HUES64 (cell line): ENCODE measurements around the gene RNASE4.
"Not testable (repeated sequence)": the region's sequence is repeated elsewhere in the genome, so short reads cannot be mapped to it uniquely, and the experiment has no call there.

Experiments
- H3K27ac ChIP-seq: 2 replicates; pipeline ENCODE4 v1.7.0; 2013; ENCODE audit warnings: low read depth, low read length, inconsistent platforms
- H3K27me3 ChIP-seq: 2 replicates; pipeline ENCODE4 v1.6.1; 2013; ENCODE audit warnings: mild to moderate bottlenecking, low read length; ENCODE audit not compliant: insufficient read depth
- H3K36me3 ChIP-seq: 2 replicates; pipeline ENCODE4 v1.6.1; 2013; ENCODE audit warnings: mild to moderate bottlenecking, low read length; ENCODE audit not compliant: insufficient read depth
- H3K4me1 ChIP-seq: 2 replicates; pipeline ENCODE4 v1.6.1; 2013; ENCODE audit warnings: mild to moderate bottlenecking, low read length, moderate library complexity; ENCODE audit not compliant: insufficient read depth
- H3K4me3 ChIP-seq: 2 replicates; pipeline ENCODE4 v1.5.1; 2013; ENCODE audit warnings: mild to moderate bottlenecking, low read length, moderate library complexity
- H3K9ac ChIP-seq: 2 replicates; pipeline ENCODE4 v1.6.1; 2013; ENCODE audit warnings: mild to moderate bottlenecking, low read depth, low read length
- H3K9me3 ChIP-seq: 2 replicates; pipeline ENCODE4 v1.6.1; 2013; ENCODE audit warnings: low read depth, low read length; ENCODE audit not compliant: insufficient read depth
- WGBS: fragments of 150-250, 120-280 bp; methylation state at CpG from one replicate; pipeline ENCODE4 v1.1.7; 2013; ENCODE audit warnings: missing lambda C conversion rate; 5-methylcytosine and 5-hydroxymethylcytosine counted together

The RNASE4 gene

DNA sequence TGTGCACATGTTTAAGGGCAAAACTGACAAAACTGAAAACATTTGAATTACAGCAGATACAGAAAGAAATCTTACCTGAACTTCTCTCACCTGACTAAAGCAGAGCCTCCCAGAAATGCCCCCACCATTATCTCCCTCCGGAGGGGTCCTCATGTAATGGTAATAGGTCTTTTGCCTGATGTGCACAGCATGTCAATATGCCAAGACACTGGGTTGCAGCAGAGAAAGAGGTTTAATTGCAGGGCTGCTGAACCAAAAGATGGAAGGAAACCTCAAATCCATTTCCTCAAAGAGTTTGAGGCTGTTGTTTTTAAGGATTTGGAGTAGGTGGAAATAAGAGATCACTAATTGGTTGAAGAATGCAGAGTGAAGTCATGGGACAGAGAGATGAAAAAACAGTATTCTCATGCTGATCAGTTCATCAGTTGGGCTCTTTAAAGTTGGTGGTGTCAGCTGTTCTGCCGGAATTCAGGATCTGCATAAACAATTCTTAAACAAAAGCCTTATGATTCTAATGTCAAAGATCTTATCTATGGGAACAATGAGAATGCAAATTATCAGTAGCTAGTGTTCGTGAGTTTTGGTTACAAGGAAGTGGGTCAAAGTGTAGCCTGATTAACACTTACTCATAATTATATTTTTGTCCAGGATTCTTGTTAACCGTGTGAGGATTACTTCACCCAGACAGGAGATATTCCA is 22.4 kb downstream of the RNASE4 start:
- Histone ChIP-seq H3K9ac (no peak overlapping the region), H3K36me3 (no peaks in the 10 kb centered on the region), H3K4me1 (no peaks in the 10 kb centered on the region), H3K4me3 (peak overlapping the region; percentile 6; the same call in 1 of the 2 replicates), H3K9me3 (peaks cover 38% of the 10 kb centered on the region), H3K27ac (peak overlapping the region; percentile 94; the same call in 1 of the 2 replicates), H3K27me3 (no peaks in the 10 kb centered on the region)
- 71% methylated on average over 3 of the region's 4 CpGs for WGBS

- Histone ChIP-seq H3K4me3 (peak overlapping the region; percentile 3; the same call in 1 of the 2 replicates), H3K27me3 (no peaks in the 10 kb centered on the region), H3K27ac (peak overlapping the region; percentile 90; the same call in 1 of the 2 replicates), H3K9ac (no peak overlapping the region), H3K36me3 (no peaks in the 10 kb centered on the region), H3K4me1 (no peaks in the 10 kb centered on the region), H3K9me3 (peaks cover 38% of the 10 kb centered on the region)
- 98% methylated on average over 2 of the region's 2 CpGs for WGBS
These were observed 23.3 kb downstream of the RNASE4 start for GRCh38 chr14:20707622-20708021.

GRCh38 chr14:20711261-20711660 is 26.9 kb downstream of the RNASE4 start:
- Histone ChIP-seq H3K27me3 (no peaks in the 10 kb centered on the region), H3K36me3 (no peaks in the 10 kb centered on the region), H3K4me1 (no peaks in the 10 kb centered on the region), H3K9ac (no peak overlapping the region), H3K27ac (no peak overlapping the region), H3K9me3 (peaks cover 17% of the 10 kb centered on the region), H3K4me3 (no peak overlapping the region)
- 65% methylated on average over 3 of the region's 4 CpGs for WGBS

DNA sequence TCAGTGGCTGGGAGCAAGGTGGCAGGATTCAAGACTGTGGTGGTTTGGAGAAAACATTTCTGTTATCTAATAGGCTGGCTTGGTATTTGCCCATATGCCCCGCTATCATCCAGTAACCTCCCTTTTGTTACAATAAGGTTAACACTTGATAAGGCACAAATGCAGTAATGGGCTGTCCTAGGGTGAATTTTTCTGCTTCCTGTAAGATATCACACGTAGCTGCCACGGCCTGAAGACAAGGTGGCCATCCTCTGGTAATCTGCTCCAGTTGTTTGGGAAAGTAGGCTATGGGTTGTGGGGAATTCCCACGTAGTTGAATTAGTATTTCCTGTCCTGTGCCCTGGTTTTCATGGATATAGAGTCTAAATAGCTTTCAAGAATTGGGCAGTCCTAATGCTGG is 27.3 kb downstream of the RNASE4 start:
- no peak overlapping the region for H3K9ac ChIP-seq
- peaks cover 14% of the 10 kb centered on the region for H3K9me3 ChIP-seq
- WGBS: 64% methylated on average over 4 of the region's 4 CpGs
- H3K27ac ChIP-seq: no peak overlapping the region
- no peaks in the 10 kb centered on the region for H3K36me3 ChIP-seq
- no peaks in the 10 kb centered on the region for H3K4me1 ChIP-seq
- no peak overlapping the region for H3K4me3 ChIP-seq
- H3K27me3 ChIP-seq: no peaks in the 10 kb centered on the region

DNA sequence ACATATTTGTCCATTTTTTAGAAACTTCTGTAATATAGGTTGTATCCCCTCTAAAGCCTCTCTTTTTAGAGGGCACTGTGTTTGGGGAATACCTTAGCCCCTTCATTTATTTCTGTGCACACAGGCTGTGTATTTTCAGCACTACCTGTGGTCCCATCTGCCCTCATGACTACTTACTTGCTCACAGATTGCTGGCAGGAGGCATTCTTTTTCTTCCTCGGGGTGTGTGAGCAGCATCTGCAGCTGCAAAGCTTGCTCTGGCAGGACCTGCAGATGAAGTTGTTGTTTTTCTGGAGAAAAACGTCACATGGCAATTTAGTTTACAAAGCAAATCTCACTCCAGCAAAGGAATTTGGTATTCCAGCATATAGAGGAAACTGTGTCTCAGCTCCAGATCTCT is 28.5 kb downstream of the RNASE4 start:
- H3K27me3 ChIP-seq: no peaks in the 10 kb centered on the region
- no peaks in the 10 kb centered on the region for H3K4me1 ChIP-seq
- peaks cover 2% of the 10 kb centered on the region; the same call in 1 of the 2 replicates for H3K9me3 ChIP-seq
- no peaks in the 10 kb centered on the region for H3K36me3 ChIP-seq
- WGBS: 85% methylated on average over 2 of the region's 2 CpGs
- H3K27ac ChIP-seq: no peak overlapping the region
- no peak overlapping the region for H3K4me3 ChIP-seq
- H3K9ac ChIP-seq: no peak overlapping the region

GRCh38 chr14:20714593-20715250 is 30.4 kb downstream of the RNASE4 start:
- H3K4me1 ChIP-seq: no peaks in the 10 kb centered on the region
- H3K27me3 ChIP-seq: no peaks in the 10 kb centered on the region
- H3K9me3 ChIP-seq: no peaks in the 10 kb centered on the region
- H3K4me3 ChIP-seq: no peak overlapping the region
- 84% methylated on average over 4 of the region's 4 CpGs for WGBS
- H3K9ac ChIP-seq: no peak overlapping the region
- H3K27ac ChIP-seq: no peak overlapping the region
- no peaks in the 10 kb centered on the region for H3K36me3 ChIP-seq

DNA sequence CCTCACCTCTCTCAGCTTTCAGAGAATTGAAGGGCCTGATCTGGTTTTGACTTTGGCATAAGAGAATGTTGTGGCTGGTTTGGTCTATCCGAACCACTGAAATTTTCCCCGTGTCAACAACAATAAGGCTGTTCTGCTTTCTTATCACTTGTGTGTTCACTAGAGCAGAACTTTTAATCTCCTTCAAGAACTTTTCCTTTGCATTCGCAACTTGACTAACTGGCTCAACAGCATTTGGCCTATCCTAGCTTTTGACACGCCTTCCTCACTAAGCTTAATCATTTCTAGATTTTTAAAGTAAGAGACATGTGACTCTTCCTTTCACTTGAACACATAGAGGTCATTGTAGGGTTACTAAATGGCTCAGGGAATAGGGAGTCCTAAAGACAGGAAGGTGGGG is 35.4 kb downstream of the RNASE4 start:
- no peaks in the 10 kb centered on the region for H3K4me1 ChIP-seq
- H3K36me3 ChIP-seq: no peaks in the 10 kb centered on the region
- no peak overlapping the region for H3K9ac ChIP-seq
- no peak overlapping the region for H3K4me3 ChIP-seq
- no peaks in the 10 kb centered on the region for H3K27me3 ChIP-seq
- no peak overlapping the region for H3K27ac ChIP-seq
- WGBS: 91% methylated on average over 4 of the region's 4 CpGs
- no peaks in the 10 kb centered on the region for H3K9me3 ChIP-seq

DNA sequence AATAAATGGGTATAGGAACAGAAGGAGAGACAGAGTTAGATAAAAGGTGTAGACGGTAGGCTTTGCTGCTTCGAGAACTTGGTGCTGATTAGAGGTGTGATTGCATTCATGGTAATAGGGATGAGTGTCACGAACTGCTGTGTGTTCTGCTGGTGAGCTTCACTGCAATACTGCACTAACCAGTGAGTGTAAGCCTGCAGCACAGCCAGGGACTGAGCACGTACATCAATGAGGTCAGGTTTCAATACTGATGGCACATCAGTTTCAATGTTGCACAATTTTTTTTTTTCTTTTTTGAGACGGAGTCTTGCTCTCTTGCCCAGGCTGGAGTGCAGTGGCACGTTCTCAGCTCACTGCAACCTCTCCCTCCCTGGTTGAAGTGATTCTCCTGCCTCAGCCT is 36.4 kb downstream of the RNASE4 start:
- H3K9me3 ChIP-seq: no peaks in the 10 kb centered on the region
- H3K27ac ChIP-seq: no peak overlapping the region
- H3K4me1 ChIP-seq: no peaks in the 10 kb centered on the region
- no peaks in the 10 kb centered on the region for H3K36me3 ChIP-seq
- no peaks in the 10 kb centered on the region for H3K27me3 ChIP-seq
- WGBS: 88% methylated on average over 6 of the region's 6 CpGs
- H3K9ac ChIP-seq: no peak overlapping the region
- H3K4me3 ChIP-seq: no peak overlapping the region

DNA sequence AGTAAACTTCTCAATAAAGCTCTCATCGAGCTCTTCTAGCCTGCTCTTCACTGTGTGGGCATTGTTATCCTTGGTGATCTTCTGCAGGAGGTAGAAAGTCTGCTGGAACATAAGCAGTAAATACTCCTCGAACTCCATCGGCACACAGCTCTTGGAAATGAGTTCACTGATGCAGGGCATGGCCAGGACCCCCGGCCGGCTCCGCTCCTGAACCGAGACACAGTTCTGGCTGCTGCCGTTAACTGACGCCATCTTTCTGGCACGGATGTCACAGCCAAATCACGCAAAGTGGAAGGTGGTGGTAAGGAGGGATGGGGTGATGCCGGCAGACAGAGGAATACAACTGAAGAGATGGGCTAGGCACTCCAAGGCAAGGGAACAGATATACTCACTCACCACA is 37.7 kb downstream of the RNASE4 start:
- no peaks in the 10 kb centered on the region for H3K27me3 ChIP-seq
- H3K27ac ChIP-seq: no peak overlapping the region
- H3K36me3 ChIP-seq: no peaks in the 10 kb centered on the region
- no peak overlapping the region for H3K9ac ChIP-seq
- H3K4me1 ChIP-seq: no peaks in the 10 kb centered on the region
- H3K9me3 ChIP-seq: no peaks in the 10 kb centered on the region
- H3K4me3 ChIP-seq: no peak overlapping the region
- 93% methylated on average over 12 of the region's 12 CpGs for WGBS

DNA sequence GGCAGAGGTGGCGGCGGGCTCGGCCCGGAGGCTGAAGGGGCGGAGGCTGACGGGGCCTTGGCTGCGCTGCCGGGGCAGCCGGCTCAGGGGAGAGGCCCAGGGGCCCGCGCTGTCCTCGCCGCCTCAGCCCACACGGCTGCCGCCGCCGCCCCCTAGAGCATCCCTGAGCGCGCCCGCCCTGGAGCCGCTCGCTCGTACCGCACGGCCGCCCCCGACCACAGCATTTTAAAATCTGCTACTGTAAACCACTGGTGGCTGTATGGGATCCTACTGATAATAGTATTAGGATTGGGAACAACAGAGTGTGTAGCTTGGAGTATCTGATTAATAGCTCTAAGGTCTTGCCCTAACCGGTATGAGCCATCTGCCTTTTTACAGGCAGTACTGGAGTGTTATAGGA is 39.1 kb downstream of the RNASE4 start:
- WGBS: 96% methylated on average over 28 of the region's 28 CpGs
- Histone ChIP-seq H3K27ac (no peak overlapping the region), H3K4me1 (no peaks in the 10 kb centered on the region), H3K36me3 (no peaks in the 10 kb centered on the region), H3K9ac (no peak overlapping the region), H3K9me3 (no peaks in the 10 kb centered on the region), H3K4me3 (no peak overlapping the region), H3K27me3 (no peaks in the 10 kb centered on the region)

DNA sequence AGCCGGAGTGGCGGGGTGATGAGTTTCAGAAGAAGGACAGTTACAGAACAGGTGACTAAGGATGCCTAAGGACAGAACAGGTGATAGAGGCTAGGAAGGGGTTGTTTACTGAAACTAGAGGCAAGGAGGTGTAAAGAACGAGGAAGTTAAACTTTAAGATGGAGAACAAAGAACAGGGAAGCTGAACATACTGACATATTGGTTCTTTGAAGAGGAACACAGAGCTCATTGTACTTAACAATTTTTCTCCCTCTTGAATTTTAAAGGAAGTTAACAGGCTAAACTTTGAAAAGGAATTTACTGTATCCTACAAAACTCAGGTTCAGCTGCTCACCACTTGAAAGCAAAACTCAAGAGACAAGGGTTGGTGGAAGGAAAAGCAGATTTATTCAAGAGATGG is 41.8 kb downstream of the RNASE4 start:
- H3K36me3 ChIP-seq, H3K27me3 ChIP-seq, H3K4me1 ChIP-seq, H3K27ac ChIP-seq, H3K4me3 ChIP-seq, H3K9ac ChIP-seq, H3K9me3 ChIP-seq: not testable (repeated sequence)
- 92% methylated on average over 3 of the region's 3 CpGs for WGBS
